ENCODE results near the gene NMNAT3.

NMNAT3 gene

GRCh38 chr3:139530717-139531116, 147.1 kb downstream of the NMNAT3 start:
- H3K27ac ChIP-seq (ENCODE audit: low read depth, low read length) = no peak overlapping the region
- H3K4me1 ChIP-seq (ENCODE audit: control insufficient read depth, insufficient read depth, low read length, unreplicated experiment) = no peaks in the 10 kb centered on the region
- no peak overlapping the region for H3K4me3 ChIP-seq (ENCODE audit: low read depth, low read length)
- H3K79me2 ChIP-seq (ENCODE audit: control insufficient read depth, insufficient read depth, low read length, unreplicated experiment) = no peaks in the 10 kb centered on the region
- no peaks in the 10 kb centered on the region for H3K36me3 ChIP-seq (ENCODE audit: insufficient read depth, low read length)
- no peak overlapping the region for H2AFZ ChIP-seq (ENCODE audit: low read length, unreplicated experiment)
- H3K27me3 ChIP-seq (ENCODE audit: insufficient read depth, low read length) = no peaks in the 10 kb centered on the region

- no peak overlapping the region for H3K4me3 ChIP-seq (ENCODE audit: low read depth, low read length)
- no peak overlapping the region for H3K27ac ChIP-seq (ENCODE audit: low read depth, low read length)
- no peaks in the 10 kb centered on the region for H3K79me2 ChIP-seq (ENCODE audit: control insufficient read depth, insufficient read depth, low read length, unreplicated experiment)
- no peaks in the 10 kb centered on the region for H3K36me3 ChIP-seq (ENCODE audit: insufficient read depth, low read length)
- H3K4me1 ChIP-seq (ENCODE audit: control insufficient read depth, insufficient read depth, low read length, unreplicated experiment) = no peaks in the 10 kb centered on the region
- no peak overlapping the region for H2AFZ ChIP-seq (ENCODE audit: low read length, unreplicated experiment)
- no peaks in the 10 kb centered on the region for H3K27me3 ChIP-seq (ENCODE audit: insufficient read depth, low read length)
These were observed 148.1 kb downstream of the NMNAT3 start for GRCh38 chr3:139529662-139530061.

GRCh38 chr3:139528924-139529323, 148.8 kb downstream of the NMNAT3 start:
- no peak overlapping the region for H3K27ac ChIP-seq (ENCODE audit: low read depth, low read length)
- H3K27me3 ChIP-seq (ENCODE audit: insufficient read depth, low read length) = no peaks in the 10 kb centered on the region
- H3K4me3 ChIP-seq (ENCODE audit: low read depth, low read length) = no peak overlapping the region
- no peaks in the 10 kb centered on the region for H3K4me1 ChIP-seq (ENCODE audit: control insufficient read depth, insufficient read depth, low read length, unreplicated experiment)
- no peaks in the 10 kb centered on the region for H3K79me2 ChIP-seq (ENCODE audit: control insufficient read depth, insufficient read depth, low read length, unreplicated experiment)
- H3K36me3 ChIP-seq (ENCODE audit: insufficient read depth, low read length) = no peaks in the 10 kb centered on the region
- no peak overlapping the region for H2AFZ ChIP-seq (ENCODE audit: low read length, unreplicated experiment)

- Histone ChIP-seq H3K4me3 (ENCODE audit: low read depth, low read length) (no peak overlapping the region), H2AFZ (ENCODE audit: low read length, unreplicated experiment) (no peak overlapping the region), H3K79me2 (ENCODE audit: control insufficient read depth, insufficient read depth, low read length, unreplicated experiment) (no peaks in the 10 kb centered on the region), H3K27ac (ENCODE audit: low read depth, low read length) (no peak overlapping the region), H3K27me3 (ENCODE audit: insufficient read depth, low read length) (no peaks in the 10 kb centered on the region), H3K4me1 (ENCODE audit: control insufficient read depth, insufficient read depth, low read length, unreplicated experiment) (no peaks in the 10 kb centered on the region), H3K36me3 (ENCODE audit: insufficient read depth, low read length) (no peaks in the 10 kb centered on the region)
These were observed 149.5 kb downstream of the NMNAT3 start for GRCh38 chr3:139528281-139528680.

- H3K79me2 ChIP-seq (ENCODE audit: control insufficient read depth, insufficient read depth, low read length, unreplicated experiment) = no peaks in the 10 kb centered on the region
- no peak overlapping the region for H3K27ac ChIP-seq (ENCODE audit: low read depth, low read length)
- no peak overlapping the region for H2AFZ ChIP-seq (ENCODE audit: low read length, unreplicated experiment)
- H3K4me3 ChIP-seq (ENCODE audit: low read depth, low read length) = no peak overlapping the region
- no peaks in the 10 kb centered on the region for H3K4me1 ChIP-seq (ENCODE audit: control insufficient read depth, insufficient read depth, low read length, unreplicated experiment)
- H3K36me3 ChIP-seq (ENCODE audit: insufficient read depth, low read length) = no peaks in the 10 kb centered on the region
- no peaks in the 10 kb centered on the region for H3K27me3 ChIP-seq (ENCODE audit: insufficient read depth, low read length)
These were observed 150.5 kb downstream of the NMNAT3 start for GRCh38 chr3:139527265-139527664.

- no peaks in the 10 kb centered on the region for H3K27me3 ChIP-seq (ENCODE audit: insufficient read depth, low read length)
- H3K4me1 ChIP-seq (ENCODE audit: control insufficient read depth, insufficient read depth, low read length, unreplicated experiment) = no peaks in the 10 kb centered on the region
- no peak overlapping the region for H3K27ac ChIP-seq (ENCODE audit: low read depth, low read length)
- H3K4me3 ChIP-seq (ENCODE audit: low read depth, low read length) = no peak overlapping the region
- no peaks in the 10 kb centered on the region for H3K79me2 ChIP-seq (ENCODE audit: control insufficient read depth, insufficient read depth, low read length, unreplicated experiment)
- no peaks in the 10 kb centered on the region for H3K36me3 ChIP-seq (ENCODE audit: insufficient read depth, low read length)
- no peak overlapping the region for H2AFZ ChIP-seq (ENCODE audit: low read length, unreplicated experiment)
These were observed 151.6 kb downstream of the NMNAT3 start for GRCh38 chr3:139526146-139526545.

DNA sequence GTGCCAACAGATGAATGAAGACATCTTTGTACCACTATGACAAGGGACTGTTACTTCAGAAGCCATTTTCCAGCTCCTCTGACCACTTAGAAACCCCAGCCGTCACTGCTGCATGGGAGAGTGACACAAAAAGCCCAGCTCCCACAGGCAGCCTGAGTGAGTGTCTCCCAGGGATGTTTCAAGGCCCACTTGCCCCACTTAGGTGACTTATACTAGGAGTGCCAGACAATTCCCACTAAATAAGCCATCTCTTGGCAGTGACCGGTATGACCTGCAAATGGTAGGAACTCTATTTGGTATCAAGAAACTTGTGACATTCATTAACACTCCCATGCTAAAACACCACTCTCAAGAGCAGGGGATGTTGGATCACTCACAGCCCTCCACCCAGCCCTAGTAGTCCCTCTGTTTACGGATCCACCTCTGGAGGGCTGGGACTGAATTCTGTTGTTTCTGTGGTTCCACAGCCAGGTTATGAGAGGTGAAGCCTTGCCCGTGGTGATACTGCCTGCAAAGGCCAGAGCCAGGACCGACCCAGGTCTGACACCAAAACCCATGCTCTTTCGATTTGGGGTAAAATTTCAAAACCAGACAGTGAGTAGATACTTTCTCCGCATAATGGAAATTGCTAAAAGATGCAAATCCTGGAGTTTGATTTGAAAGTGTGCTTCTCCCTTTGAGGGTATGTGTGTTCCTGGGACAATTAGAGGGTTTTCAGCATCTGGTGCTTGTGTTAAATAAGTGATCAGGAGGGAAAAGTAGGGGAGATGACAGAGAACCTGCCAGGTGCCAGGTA, 152.7 kb downstream of the NMNAT3 start:
- no peaks in the 10 kb centered on the region for H3K36me3 ChIP-seq (ENCODE audit: insufficient read depth, low read length)
- no peaks in the 10 kb centered on the region for H3K4me1 ChIP-seq (ENCODE audit: control insufficient read depth, insufficient read depth, low read length, unreplicated experiment)
- no peak overlapping the region for H3K27ac ChIP-seq (ENCODE audit: low read depth, low read length)
- H3K4me3 ChIP-seq (ENCODE audit: low read depth, low read length) = no peak overlapping the region
- no peak overlapping the region for H2AFZ ChIP-seq (ENCODE audit: low read length, unreplicated experiment)
- H3K27me3 ChIP-seq (ENCODE audit: insufficient read depth, low read length) = no peaks in the 10 kb centered on the region
- no peaks in the 10 kb centered on the region for H3K79me2 ChIP-seq (ENCODE audit: control insufficient read depth, insufficient read depth, low read length, unreplicated experiment)

- Histone ChIP-seq H3K4me3 (ENCODE audit: low read depth, low read length) (no peak overlapping the region), H2AFZ (ENCODE audit: low read length, unreplicated experiment) (no peak overlapping the region), H3K27ac (ENCODE audit: low read depth, low read length) (no peak overlapping the region), H3K36me3 (ENCODE audit: insufficient read depth, low read length) (no peaks in the 10 kb centered on the region), H3K27me3 (ENCODE audit: insufficient read depth, low read length) (no peaks in the 10 kb centered on the region), H3K4me1 (ENCODE audit: control insufficient read depth, insufficient read depth, low read length, unreplicated experiment) (no peaks in the 10 kb centered on the region), H3K79me2 (ENCODE audit: control insufficient read depth, insufficient read depth, low read length, unreplicated experiment) (no peaks in the 10 kb centered on the region)
These were observed 154.1 kb downstream of the NMNAT3 start for GRCh38 chr3:139523718-139524117.

DNA sequence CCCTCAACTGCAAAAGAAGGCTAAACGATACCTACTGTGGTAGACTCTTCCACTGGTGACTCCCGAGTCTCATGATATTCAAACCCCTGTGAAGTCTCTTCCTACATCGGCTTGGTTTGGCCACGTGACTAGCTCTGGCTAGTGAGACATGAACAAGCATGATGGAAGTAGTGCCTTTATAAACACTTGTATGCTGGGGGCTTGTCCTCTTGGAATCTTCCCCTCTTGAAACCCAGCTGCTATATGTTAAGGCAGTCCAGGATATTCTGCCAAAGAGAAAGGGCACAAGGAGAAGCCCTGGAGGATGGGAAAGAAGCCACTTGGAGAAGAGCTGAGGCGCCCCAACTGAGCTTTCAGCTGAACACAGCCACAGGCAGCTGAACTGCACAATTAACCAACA, 154.6 kb downstream of the NMNAT3 start:
- Histone ChIP-seq H2AFZ (ENCODE audit: low read length, unreplicated experiment) (no peak overlapping the region), H3K36me3 (ENCODE audit: insufficient read depth, low read length) (no peaks in the 10 kb centered on the region), H3K4me3 (ENCODE audit: low read depth, low read length) (no peak overlapping the region), H3K27ac (ENCODE audit: low read depth, low read length) (no peak overlapping the region), H3K4me1 (ENCODE audit: control insufficient read depth, insufficient read depth, low read length, unreplicated experiment) (no peaks in the 10 kb centered on the region), H3K79me2 (ENCODE audit: control insufficient read depth, insufficient read depth, low read length, unreplicated experiment) (no peaks in the 10 kb centered on the region), H3K27me3 (ENCODE audit: insufficient read depth, low read length) (no peaks in the 10 kb centered on the region)

DNA sequence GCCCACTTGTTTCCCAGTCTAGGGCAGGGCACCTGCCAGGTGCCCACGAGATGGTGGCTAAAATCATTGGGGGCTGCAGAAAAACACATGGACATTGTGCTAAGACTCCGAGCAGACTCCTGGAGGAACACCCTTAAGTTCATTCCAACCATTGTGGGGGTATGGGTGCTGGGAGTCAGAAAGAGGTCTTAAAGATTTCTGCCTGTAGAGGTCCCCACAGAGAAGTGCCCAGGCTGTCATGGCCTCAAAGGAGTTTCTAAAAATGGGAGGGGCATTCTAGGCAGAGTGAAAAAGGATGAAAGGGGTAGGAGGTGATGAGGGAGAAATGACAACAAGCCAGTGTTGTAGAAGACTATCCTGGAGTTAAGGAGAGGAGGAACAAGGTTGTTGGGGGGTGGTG, 155.4 kb downstream of the NMNAT3 start:
- H3K27ac ChIP-seq (ENCODE audit: low read depth, low read length) = no peak overlapping the region
- no peaks in the 10 kb centered on the region for H3K36me3 ChIP-seq (ENCODE audit: insufficient read depth, low read length)
- H3K4me1 ChIP-seq (ENCODE audit: control insufficient read depth, insufficient read depth, low read length, unreplicated experiment) = no peaks in the 10 kb centered on the region
- no peaks in the 10 kb centered on the region for H3K79me2 ChIP-seq (ENCODE audit: control insufficient read depth, insufficient read depth, low read length, unreplicated experiment)
- no peak overlapping the region for H2AFZ ChIP-seq (ENCODE audit: low read length, unreplicated experiment)
- no peak overlapping the region for H3K4me3 ChIP-seq (ENCODE audit: low read depth, low read length)
- H3K27me3 ChIP-seq (ENCODE audit: insufficient read depth, low read length) = no peaks in the 10 kb centered on the region

DNA sequence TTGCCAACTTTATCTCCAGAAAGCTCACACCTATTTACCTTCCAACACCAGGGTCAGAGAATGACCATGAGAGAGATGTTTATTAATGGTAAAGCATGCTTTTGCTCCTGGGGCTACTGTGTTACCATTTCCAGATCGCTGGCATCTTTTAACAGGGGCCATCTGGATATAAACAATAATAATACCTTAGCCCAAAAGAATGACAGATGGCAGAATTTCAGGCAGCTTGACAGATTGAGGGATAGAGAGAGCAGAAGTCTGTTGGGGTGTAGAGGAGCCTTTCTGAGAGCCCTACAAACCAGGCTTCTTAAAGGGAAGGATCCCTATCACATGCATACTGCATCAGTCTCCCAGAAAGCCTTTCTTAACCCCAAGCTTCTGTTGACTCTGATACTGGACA, 156.0 kb downstream of the NMNAT3 start:
- Histone ChIP-seq H3K27ac (ENCODE audit: low read depth, low read length) (no peak overlapping the region), H3K27me3 (ENCODE audit: insufficient read depth, low read length) (no peaks in the 10 kb centered on the region), H3K79me2 (ENCODE audit: control insufficient read depth, insufficient read depth, low read length, unreplicated experiment) (no peaks in the 10 kb centered on the region), H3K4me1 (ENCODE audit: control insufficient read depth, insufficient read depth, low read length, unreplicated experiment) (no peaks in the 10 kb centered on the region), H3K36me3 (ENCODE audit: insufficient read depth, low read length) (no peaks in the 10 kb centered on the region), H2AFZ (ENCODE audit: low read length, unreplicated experiment) (no peak overlapping the region), H3K4me3 (ENCODE audit: low read depth, low read length) (no peak overlapping the region)

Measured in ACC112 (cell line).